NCI-H1417 treated with DMSO at 0.1 percent for 48 hours (cell line): ENCODE results near the gene ZNF208.
"Not testable (repeated sequence)": the region's sequence is repeated elsewhere in the genome, so short reads cannot be mapped to it uniquely, and the experiment has no call there.

Experiments
- DNase-seq: peaks from one replicate; lab custom pipeline; 2025; lab: John Stamatoyannopoulos, UW

Gene ZNF208

GRCh38 chr19:22010437-22011143 lies at the start of gene ZNF208:
ZNF208 (minus strand) TSS chr19:22010943; CDS start chr19:22010794, 149 bp downstream.
- not testable (repeated sequence) for DNase-seq

- no peak for DNase-seq
These were observed 41.9 kb upstream of the ZNF208 start for GRCh38 chr19:22052644-22053013.

DNA sequence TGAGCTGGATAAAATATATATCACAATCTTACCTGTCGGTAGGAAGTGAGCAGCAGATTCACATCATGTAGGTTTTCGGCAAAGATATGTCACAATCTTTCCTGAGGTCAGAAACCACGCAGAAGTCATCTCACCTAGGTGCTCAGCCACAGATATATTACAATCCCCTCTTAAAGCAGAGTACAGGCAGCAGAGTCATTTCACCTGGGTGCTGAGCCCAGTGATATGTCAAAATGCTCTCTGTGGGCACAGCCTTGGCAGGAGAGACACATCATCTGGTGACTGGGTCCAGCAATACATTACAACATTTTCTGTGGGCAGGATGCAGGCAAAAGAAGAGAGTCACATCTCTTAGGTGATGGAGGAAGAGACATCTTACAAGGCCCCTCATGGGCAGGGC lies 30.4 kb upstream of the ZNF208 start:
- not testable (repeated sequence) for DNase-seq

- DNase-seq: no peak
These were observed 19.9 kb upstream of the ZNF208 start for GRCh38 chr19:22030680-22031079.

DNA sequence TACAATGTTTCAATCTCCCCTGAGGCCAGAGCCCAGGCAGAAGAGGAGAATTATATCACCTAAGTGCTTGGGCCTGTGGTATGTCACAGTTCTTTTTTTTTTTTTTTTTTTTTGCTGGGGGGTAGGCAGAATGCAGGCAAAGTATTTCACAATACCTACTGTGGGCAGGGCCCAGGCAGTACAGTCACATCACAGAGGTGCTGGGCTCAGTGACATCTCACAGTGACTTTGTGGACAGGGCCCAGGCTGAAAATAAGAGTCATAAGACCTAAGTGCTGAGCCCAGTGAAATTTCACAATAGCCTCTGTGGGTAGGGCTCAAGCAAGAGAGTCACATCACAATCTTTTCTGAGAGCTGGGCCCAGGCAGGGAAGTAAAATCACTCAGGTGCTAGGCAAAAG lies 15.9 kb upstream of the ZNF208 start:
- no peak for DNase-seq

DNA sequence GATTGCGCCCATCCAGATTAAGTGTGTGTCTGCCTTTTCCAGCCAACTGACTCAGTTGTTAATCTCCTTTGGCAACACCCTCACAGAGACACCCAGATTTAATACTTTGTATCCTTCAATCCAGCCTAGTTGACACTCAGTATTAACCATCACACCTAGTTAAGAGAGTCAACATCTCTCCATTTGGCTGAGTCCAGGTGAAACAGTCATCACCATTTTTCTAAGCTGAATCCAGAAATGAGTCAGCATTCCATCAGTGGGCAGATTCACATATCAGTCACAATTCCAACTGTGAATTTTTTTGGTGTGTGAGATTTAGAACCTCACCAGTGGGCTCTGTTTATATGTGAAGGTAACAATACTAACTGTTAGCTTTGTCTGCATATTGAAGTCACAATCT lies 14.8 kb upstream of the ZNF208 start:
- not testable (repeated sequence) for DNase-seq

- DNase-seq: no peak
These were observed 40.3 kb downstream of the ZNF208 start for GRCh38 chr19:21970466-21970865.

DNA sequence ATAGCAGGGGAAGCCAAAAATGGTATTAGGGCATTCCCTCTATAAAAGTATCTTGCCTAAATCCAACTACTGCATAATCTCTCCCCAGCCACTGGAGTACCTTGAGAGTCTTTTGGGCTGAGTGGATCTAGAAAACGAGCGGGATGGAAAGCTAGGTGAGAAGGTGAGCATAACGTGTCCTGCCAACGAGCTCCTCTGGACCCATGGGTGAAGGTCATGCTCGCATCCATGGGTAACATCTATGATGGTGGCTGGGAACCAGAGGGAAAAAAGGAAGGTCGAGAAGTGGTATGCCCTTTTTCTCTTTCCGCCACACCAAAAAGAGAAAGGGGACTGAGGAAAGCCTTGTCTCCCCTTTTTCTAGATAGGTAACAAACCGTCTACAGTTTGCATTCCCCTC lies 63.0 kb downstream of the ZNF208 start:
- DNase-seq: no peak

- DNase-seq: no peak
These were observed 70.1 kb downstream of the ZNF208 start for GRCh38 chr19:21940684-21941083.

DNA sequence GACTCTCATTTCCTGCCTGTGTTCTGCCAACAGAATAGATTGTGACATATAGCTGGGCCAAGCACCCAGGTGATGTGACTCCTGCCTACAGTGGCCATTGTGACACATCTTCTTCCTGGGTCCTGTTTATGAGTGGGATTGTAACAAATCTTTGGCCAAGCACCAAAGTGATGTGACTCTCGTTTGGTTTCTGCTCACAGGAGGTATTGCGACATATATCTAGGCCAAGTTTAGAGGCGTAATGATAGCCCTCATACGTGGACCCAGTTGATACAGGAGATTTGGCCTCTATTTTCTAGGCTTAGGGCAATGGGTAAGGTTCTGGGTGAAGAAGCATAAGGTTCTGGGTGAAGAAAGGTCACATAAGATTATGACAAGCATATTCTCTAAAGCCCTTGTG lies 76.2 kb downstream of the ZNF208 start:
- no peak for DNase-seq

DNA sequence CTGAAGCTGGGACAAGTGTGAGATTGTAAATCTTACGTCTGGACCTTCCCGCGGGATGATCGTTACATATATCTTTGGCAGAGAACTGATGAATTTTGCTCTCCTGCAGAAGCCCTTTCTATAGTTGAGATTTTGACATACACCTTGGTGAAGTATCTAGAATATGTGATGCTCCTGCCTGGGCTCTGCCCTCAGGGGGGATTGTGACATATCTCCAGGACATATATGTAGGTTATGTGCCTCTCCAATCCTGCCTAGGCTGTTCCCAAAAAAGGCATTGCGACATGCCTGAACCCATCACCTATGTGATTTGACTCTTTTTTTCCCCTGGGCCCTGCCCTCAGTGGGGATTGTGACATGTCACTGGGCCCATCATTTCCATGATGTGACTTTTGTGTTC lies 76.6 kb downstream of the ZNF208 start:
- no peak for DNase-seq

- DNase-seq: no peak
These were observed 88.5 kb downstream of the ZNF208 start for GRCh38 chr19:21922276-21922675.

GRCh38 chr19:21921691-21922180 lies 89.0 kb downstream of the ZNF208 start:
- DNase-seq: no peak

GRCh38 chr19:21915411-21915810 lies 95.3 kb downstream of the ZNF208 start:
- DNase-seq: no peak

DNA sequence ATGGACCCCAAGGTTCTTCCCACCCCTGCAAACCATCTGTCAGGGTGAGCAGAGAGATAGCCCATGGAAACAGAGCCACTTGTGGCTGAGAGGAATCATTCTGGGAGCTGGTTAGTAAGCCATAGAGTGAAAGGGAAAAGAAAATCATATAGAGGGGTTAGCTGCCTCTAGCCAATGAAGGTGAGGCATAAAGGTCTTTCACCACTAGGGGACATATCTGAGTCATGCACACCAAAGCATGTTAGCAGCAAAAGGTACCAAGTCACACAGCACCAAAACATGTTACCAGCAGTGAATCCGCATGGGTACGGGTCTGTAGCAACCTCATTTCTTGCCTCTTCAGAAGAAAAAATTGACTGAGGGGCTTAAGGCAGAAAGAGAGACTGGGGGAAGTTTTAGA lies 98.1 kb downstream of the ZNF208 start:
- DNase-seq: no peak

DNA sequence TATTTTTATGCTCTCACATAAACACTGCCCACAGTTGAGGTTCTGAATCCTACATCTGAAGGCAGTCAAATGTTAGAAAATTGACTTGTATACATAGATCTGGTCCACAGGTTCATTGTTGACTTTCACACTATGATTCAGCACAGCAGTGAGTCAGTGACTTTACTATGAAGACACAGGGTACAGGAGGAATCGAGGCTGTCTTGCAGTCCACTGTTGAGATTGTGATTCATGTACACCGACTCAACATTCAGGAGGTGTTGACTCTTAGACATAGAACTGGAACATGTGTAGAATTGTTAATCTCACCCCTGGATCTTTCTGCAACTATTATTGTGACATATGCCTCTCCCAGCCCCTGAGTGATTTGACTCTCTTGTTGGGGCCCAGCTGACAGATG lies 100.4 kb downstream of the ZNF208 start:
- DNase-seq: no peak

- no peak for DNase-seq
These were observed 102.7 kb downstream of the ZNF208 start for GRCh38 chr19:21908066-21908465.

GRCh38 chr19:21907516-21907915 lies 103.2 kb downstream of the ZNF208 start:
- DNase-seq: no peak

- no peak for DNase-seq
These were observed 108.2 kb downstream of the ZNF208 start for GRCh38 chr19:21902571-21902970.

- DNase-seq: no peak
These were observed 108.9 kb downstream of the ZNF208 start for GRCh38 chr19:21901861-21902260.

DNA sequence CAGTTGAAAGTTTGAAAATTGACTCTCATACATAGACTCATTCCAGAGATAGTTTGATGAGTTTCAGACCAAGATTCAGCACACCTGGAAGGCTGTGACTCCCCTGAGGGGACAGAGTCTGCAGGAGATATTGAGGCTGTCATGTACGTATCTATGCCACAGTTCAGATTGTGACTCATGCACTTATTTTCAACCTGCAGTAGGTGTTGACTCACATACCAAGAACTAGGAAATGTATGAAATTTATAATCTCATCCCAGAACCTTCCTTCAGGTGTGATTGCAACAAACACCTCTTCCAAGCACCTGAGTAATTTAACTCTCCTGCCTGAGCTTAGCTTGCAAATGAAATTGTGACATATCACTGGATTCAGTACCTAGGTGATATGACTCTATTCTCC lies 110.3 kb downstream of the ZNF208 start:
- DNase-seq: no peak

DNA sequence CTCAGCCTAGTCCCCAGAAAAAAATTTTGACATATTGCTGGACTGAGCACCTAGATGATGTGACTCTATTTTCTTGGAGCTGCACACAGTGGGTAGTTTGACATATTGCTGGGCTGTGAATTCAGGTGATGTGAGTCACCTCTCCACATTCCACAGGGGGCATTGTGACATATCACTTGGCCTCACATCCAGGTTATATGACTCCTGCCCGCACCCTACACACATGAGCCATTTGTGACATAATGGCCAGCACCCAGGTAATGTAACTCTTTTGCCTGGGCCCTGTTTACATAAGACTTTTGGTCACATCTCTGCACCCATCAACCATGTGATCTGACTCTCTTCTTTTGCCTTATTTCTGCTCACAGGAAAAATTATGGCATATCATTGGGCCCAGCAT lies 119.7 kb downstream of the ZNF208 start:
- DNase-seq: no peak

DNA sequence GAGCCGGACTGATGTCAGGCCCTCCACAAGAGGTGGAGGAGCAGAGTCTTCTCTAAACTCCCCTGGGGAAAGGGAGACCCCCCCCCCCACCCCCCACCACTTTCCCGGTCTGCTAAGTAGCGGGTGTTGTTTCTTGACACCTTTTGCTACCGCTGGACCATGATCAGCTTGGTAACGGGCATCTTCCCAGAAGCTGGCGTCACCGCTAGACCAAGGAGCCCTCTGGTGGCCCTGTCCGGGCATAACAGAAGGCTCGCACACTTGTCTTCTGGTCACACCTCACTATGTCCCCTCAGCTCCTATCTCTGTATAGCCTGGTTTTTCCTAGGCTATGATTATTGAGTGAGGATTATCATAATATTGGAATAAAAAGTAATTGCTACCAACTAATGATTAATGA lies 120.7 kb downstream of the ZNF208 start:
- not testable (repeated sequence) for DNase-seq

GRCh38 chr19:21885516-21885915 lies 125.2 kb downstream of the ZNF208 start:
- not testable (repeated sequence) for DNase-seq
